Tibial artery (tissue), 4 donors: ENCODE data around the gene HDAC10.

Source experiments
- DNase-seq, 2 donors: peaks; one replicate each; pipeline ENCODE4 v3.0.0-alpha.2; 2019
- H3K27ac ChIP-seq, 2 donors: fragments of 200-600 bp; sonication (generic) in 1 of 2; 1 replicate in 1 of 2; 2 replicates in 1 of 2; pipeline ENCODE4 v1.5.1; 2018 to 2019; ENCODE audit warnings: mild to moderate bottlenecking in 1 of 2
- H3K27me3 ChIP-seq, 2 donors: fragments of 200-600 bp; sonication (generic) in 1 of 2; one replicate each; pipeline versions ENCODE4 v1.5.1 to v1.6.0; 2016 to 2019
- H3K36me3 ChIP-seq, 3 donors: fragments of 200-600 bp; sonication (generic) in 2 of 3; one replicate each; pipeline ENCODE4 v1.5.1; 2016 to 2019; ENCODE audit warnings: mild to moderate bottlenecking in 2 of 3
- H3K4me1 ChIP-seq, 4 donors: fragments of 200-600 bp; sonication (generic) in 2 of 4; 1 replicate in 3 of 4; 2 replicates in 1 of 4; pipeline ENCODE4 v1.5.1; 2016 to 2019
- H3K4me3 ChIP-seq, 2 donors: fragments of 200-600 bp; sonication (generic) in 1 of 2; 1 replicate in 1 of 2; 2 replicates in 1 of 2; pipeline ENCODE4 v1.5.1; 2018 to 2019; ENCODE audit warnings: mild to moderate bottlenecking in 2 of 2
- H3K9me3 ChIP-seq, 3 donors: fragments of 200-600 bp; sonication (generic) in 1 of 3; one replicate each; pipeline ENCODE4 v1.5.1; 2016 to 2019
- intact Hi-C: fragments of 100-400 bp; cut with DNase I; formaldehyde crosslinking; loops from one replicate; pipeline ENCODE4 v1.15.0; 2023; ENCODE audit warnings: low total_unique reads
- TF ChIP-seq, protein P1 (sequence below), 2 experiments: fragments of 200-600 bp in 1 of 2; fragments of 450-650 bp in 1 of 2; IDR thresholded peaks; one replicate each; pipeline ENCODE4 v1.5.1; 2017 to 2019; ENCODE audit warnings: antibody characterized with exemption in 2 of 2, mild to moderate bottlenecking in 1 of 2, moderate library complexity in 1 of 2

Gene HDAC10

DNA sequence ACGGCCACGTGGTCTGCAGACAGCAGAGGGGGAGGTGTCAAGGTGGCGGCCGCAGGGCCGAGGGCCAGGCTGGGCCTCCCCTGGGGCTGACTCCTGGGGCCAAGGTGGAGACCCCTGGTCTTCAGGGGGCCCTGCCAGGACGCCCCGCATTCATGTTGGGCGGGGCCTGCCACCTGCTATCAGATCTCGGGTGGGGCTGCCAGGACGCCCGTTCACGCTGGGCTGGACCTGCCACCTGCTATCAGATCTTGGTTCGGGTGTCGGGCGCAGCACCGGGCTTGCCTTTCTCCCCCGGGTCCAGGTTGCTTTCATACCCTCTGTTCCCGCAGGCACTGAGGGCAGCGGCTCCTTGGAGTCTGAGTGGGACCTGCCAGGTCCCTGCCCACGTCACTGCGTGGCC is 35.2 kb upstream of the HDAC10 start:
- no peak overlapping the region for H3K4me3 ChIP-seq
- peaks cover 80 to 98% (median 90%) of the 10 kb centered on the region in 3 donors for H3K36me3 ChIP-seq
- no peaks in the 10 kb centered on the region for H3K9me3 ChIP-seq
- intact Hi-C loops = no loop called here
- no peaks in the 10 kb centered on the region for H3K27me3 ChIP-seq
- TF ChIP-seq, protein P1, sequence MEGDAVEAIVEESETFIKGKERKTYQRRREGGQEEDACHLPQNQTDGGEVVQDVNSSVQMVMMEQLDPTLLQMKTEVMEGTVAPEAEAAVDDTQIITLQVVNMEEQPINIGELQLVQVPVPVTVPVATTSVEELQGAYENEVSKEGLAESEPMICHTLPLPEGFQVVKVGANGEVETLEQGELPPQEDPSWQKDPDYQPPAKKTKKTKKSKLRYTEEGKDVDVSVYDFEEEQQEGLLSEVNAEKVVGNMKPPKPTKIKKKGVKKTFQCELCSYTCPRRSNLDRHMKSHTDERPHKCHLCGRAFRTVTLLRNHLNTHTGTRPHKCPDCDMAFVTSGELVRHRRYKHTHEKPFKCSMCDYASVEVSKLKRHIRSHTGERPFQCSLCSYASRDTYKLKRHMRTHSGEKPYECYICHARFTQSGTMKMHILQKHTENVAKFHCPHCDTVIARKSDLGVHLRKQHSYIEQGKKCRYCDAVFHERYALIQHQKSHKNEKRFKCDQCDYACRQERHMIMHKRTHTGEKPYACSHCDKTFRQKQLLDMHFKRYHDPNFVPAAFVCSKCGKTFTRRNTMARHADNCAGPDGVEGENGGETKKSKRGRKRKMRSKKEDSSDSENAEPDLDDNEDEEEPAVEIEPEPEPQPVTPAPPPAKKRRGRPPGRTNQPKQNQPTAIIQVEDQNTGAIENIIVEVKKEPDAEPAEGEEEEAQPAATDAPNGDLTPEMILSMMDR (IDR thresholded peaks at IDR 0.05) = no peak
- H3K27ac ChIP-seq = no peak overlapping the region
- H3K4me1 ChIP-seq = peaks cover 0 to 47% (median 4%) of the 10 kb centered on the region in 4 donors
- no peak for DNase-seq

DNA sequence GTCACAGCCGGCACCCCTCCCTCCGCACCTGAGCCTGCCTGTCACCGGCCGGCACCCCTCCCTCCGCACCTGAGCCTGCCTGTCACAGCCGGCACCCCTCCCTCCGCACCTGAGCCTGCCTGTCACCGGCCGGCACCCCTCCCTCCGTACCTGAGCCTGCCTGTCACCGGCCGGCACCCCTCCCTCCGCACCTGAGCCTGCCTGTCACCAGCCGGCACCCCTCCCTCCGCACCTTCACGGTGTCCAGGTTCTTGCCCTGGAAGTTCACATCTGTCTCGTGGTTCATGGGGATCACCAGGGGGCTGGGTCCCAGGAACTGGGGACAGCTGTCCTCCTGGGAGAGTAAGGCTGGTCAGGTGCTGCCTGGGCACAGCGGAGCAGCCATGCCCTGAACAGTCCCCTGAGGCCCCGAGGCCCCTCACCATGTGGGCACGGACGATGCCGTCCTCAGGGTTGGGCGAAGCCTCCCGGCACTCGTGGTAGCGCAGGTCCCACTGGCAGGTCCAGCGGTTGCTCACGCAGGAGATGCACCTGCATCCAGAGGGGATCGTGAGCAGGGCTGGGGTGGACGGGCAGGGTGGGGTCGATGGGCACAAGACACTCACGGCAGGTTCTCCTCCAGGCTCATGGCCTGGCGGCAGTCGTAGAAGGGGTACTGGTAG is 34.6 kb upstream of the HDAC10 start:
- DNase-seq = no peak
- Histone ChIP-seq H3K27me3 (no peaks in the 10 kb centered on the region), H3K27ac (no peak overlapping the region), H3K9me3 (no peaks in the 10 kb centered on the region), H3K4me3 (no peak overlapping the region), H3K4me1 (peaks cover 0 to 43% (median 1%) of the 10 kb centered on the region in 4 donors), H3K36me3 (peaks cover 86 to 98% (median 95%) of the 10 kb centered on the region in 3 donors)
- TF ChIP-seq, protein P1 (IDR thresholded peaks at IDR 0.05) = no peak
- intact Hi-C loops = no loop called here

DNA sequence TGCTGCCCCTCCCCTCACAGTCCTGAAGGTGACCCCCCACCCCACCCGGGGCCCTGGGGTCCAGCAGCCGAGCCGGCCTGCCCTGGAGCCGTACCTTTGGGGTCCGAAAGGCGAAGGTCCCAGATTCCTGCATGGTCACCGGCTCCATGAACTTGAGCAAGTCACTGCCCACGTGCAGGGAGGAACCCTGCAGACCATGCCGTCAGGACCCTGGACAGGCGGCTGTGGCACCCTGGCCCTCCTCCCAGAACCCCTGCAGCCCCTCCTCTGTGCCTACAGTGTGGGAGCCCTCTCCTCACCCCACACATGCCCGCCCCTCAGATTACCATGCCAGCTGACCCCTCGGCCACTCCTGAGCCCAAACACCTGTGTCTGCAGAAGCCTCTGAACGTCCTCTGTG is 33.4 kb upstream of the HDAC10 start:
- Histone ChIP-seq H3K27ac (no peak overlapping the region), H3K27me3 (no peaks in the 10 kb centered on the region), H3K36me3 (peaks cover 90 to 98% (median 95%) of the 10 kb centered on the region in 3 donors), H3K4me1 (peaks cover 0 to 35% (median 0%) of the 10 kb centered on the region in 4 donors), H3K4me3 (no peak overlapping the region), H3K9me3 (no peaks in the 10 kb centered on the region)
- intact Hi-C loops = no loop called here
- DNase-seq = no peak
- TF ChIP-seq, protein P1 (IDR thresholded peaks at IDR 0.05) = no peak

DNA sequence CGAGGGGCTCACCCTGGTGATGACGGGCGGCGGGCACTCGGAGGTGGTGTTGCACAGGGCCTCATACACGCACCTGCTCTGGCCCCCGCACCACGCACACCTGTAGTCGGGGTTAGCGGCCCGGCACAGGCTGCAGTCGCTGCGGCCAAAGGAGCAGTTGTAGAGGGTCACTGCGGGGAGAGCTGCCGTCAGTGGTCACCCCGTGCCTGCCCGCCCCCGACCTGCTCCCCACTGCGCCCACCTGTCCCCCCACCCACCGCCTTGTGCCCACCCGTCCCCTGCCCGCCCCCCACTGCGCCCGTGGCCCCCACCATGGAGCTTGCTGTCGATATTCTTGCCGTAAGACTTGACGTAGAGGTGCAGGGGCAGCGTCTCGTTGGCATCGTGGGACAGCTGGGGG is 32.8 kb upstream of the HDAC10 start:
- no peak overlapping the region for H3K27ac ChIP-seq
- H3K4me1 ChIP-seq = peaks cover 0 to 29% (median 0%) of the 10 kb centered on the region in 4 donors
- H3K4me3 ChIP-seq = no peak overlapping the region
- intact Hi-C loops = no loop called here
- peaks cover 90 to 98% (median 95%) of the 10 kb centered on the region in 3 donors for H3K36me3 ChIP-seq
- no peaks in the 10 kb centered on the region for H3K9me3 ChIP-seq
- DNase-seq = no peak
- no peaks in the 10 kb centered on the region for H3K27me3 ChIP-seq
- TF ChIP-seq, protein P1 (IDR thresholded peaks at IDR 0.05) = no peak

DNA sequence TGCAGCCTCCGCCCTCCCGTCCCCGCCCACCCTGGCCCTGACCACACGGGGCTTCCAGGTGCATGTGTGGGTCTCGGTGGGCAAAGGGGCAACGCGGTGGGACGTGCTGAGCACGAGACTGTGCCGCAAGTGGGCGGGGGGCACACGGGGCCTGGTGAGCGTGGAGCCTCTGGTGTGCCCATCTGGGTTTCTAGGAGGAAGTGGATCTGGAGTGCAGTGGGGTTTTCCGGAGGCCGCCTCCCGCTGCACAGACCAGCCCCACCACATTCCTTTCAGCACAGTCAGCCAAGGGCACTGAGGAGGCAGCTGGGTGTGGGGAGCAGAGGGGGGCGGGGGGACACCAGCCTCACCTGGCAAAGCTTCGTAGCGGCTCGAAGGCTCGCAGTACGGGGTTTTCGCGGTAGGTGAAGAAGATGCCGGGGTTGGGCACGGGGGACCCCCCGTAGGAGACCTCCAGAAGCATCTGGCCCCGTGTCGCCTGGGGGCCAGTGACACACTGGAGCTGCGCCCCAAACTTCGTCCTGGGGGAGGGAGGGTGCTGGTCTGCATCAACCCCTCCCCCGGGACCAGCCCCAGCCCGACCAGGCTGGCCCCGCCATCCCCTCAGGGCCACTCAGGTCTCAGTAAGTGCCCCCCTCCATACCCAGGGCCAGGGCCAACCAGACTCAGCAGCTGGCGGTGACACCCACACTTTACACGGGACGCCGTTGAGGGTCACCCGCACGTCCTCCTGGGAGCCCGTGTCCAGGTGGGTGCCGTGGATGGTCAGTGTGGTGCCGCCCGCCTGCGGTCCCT is 31.5 kb upstream of the HDAC10 start:
- Histone ChIP-seq H3K9me3 (no peaks in the 10 kb centered on the region), H3K4me1 (peaks cover 0 to 23% (median 0%) of the 10 kb centered on the region in 4 donors), H3K27ac (no peak overlapping the region), H3K27me3 (no peaks in the 10 kb centered on the region), H3K36me3 (peaks cover 90 to 98% (median 95%) of the 10 kb centered on the region in 3 donors), H3K4me3 (no peak overlapping the region)
- intact Hi-C loops = no loop called here
- TF ChIP-seq, protein P1 (IDR thresholded peaks at IDR 0.05) = no peak
- no peak for DNase-seq
